ENCODE results near the gene ZP4. TPM values are rescaled to one million over a fixed set of nuclear protein-coding genes. Genes with fewer than 3 reads are reported as not detected.

Gene ZP4
- total and polyA plus RNA-seq, 2 of the 8 experiments (the other 6 are each of a cell fraction or from before 2014, with no cell fraction given) = not detected

- no peak for TF ChIP-seq ATF2 (IDR thresholded peaks at IDR 0.05; ENCODE audit: low read length)
- no peak for TF ChIP-seq CHD7 (IDR thresholded peaks at IDR 0.05; ENCODE audit: insufficient replicate concordance, low read length)
- TF ChIP-seq CBX5 (IDR thresholded peaks at IDR 0.05; ENCODE audit: low read depth, low read length) = no peak
- TF ChIP-seq SP4 (IDR thresholded peaks at IDR 0.05; ENCODE audit: low read length) = no peak
- TF ChIP-seq CTCF (IDR thresholded peaks at IDR 0.05; ENCODE audit: control extremely low read depth in 1 of 3, insufficient read depth in 1 of 3, low read depth in 1 of 3, low read length in 3 of 3) = peak; percentile 94 to 95 (median 94)
Measured at GRCh38 chr1:237864338-237865244, 26.1 kb downstream of the ZP4 start (continued).
